ENCODE results near the gene HOXA7.
A peak's percentile ranks its signal among the peaks of the same experiment; 100 is the strongest.

HOXA7 gene

DNA sequence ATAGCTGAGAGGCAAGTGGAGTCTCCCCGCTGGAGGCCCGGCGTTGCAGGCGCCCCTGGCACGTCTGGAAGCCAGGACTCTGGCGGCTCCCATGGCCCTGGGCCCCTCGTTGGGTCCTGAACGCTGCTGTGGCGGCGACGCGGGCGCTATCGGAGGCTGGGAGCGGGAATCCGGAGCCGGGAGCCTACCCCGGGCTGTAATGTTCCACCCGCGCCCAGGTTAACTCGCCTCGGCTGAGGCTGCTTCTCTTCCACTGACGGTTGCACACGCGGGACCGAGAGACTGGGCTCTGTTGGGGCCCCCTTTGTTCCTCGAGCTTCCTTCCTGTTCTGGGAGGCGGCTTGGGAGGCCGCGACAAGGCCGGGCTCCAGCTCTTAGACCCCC lies 11.7 kb downstream of the HOXA7 start:
- no peaks in the 10 kb centered on the region for H3K4me1 ChIP-seq (ENCODE audit: insufficient read depth, insufficient read length)
- no peaks in the 10 kb centered on the region; the same call in 1 of the 2 replicates for H3K9me3 ChIP-seq (ENCODE audit: insufficient read depth, low read length)
- H3K27me3 ChIP-seq (ENCODE audit: insufficient read depth, insufficient read length): peaks cover 99% of the 10 kb centered on the region
- H3K4me3 ChIP-seq (ENCODE audit: insufficient read length, low read depth): no peak overlapping the region
- no peak for DNase-seq (ENCODE audit: low read depth, low spot score)
- no peak for TF ChIP-seq SUZ12 (IDR thresholded peaks at IDR 0.05; ENCODE audit: extremely low read depth, insufficient read depth, insufficient read length)
- no peak for TF ChIP-seq YY1 (IDR thresholded peaks at IDR 0.05; ENCODE audit: insufficient read depth, insufficient read length)
- TF ChIP-seq ZNF274 (IDR thresholded peaks at IDR 0.05; ENCODE audit: low read depth, low read length): no peak
- no peak overlapping the region for H3K9ac ChIP-seq (ENCODE audit: insufficient read length, low read depth)
- H3K36me3 ChIP-seq (ENCODE audit: insufficient read depth, insufficient read length, low read length): no peaks in the 10 kb centered on the region

DNA sequence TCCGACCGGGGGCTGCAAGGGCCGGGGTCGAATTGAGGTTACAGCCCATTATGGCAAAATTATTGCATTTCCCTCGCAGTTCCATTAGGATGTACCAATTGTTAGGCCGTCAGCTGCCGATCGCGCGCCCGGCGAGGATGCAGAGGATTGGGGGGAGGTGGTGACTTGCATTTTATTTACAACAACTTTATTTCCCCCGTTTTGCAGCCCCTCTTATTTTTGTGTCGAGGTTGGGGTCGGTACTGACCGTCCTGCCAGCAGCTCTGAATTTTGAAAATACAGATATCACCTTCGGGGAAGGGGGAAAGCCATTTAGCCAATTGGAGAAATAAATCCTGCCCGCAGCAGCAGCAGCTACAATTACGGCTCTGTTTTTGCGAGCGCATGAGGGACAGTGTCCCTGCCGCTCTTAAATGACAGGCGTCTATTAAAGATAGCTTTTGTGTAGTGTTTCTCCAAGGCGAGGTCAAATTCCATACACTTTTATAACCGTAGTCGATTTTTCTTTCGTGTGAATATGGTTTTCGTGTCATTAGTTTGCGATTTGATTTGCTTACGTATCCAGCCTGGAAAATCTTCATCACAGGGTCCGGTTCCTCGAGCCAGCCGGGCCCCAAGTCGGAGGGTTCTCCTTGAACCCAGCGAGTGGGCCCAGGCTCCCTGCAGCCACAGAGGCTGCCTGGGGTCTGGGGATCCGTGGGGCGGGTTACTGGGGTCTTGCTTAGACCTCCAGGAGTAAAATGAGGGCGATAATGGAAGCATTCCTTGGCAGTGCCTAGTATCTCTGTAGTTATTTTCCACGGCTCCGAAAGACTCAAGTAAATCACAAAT lies 12.3 kb downstream of the HOXA7 start:
- Histone ChIP-seq H3K4me3 (ENCODE audit: insufficient read length, low read depth) (no peak overlapping the region), H3K27me3 (ENCODE audit: insufficient read depth, insufficient read length) (peaks cover 99% of the 10 kb centered on the region), H3K9ac (ENCODE audit: insufficient read length, low read depth) (no peak overlapping the region), H3K9me3 (ENCODE audit: insufficient read depth, low read length) (no peaks in the 10 kb centered on the region; the same call in 1 of the 2 replicates), H3K36me3 (ENCODE audit: insufficient read depth, insufficient read length, low read length) (no peaks in the 10 kb centered on the region), H3K4me1 (ENCODE audit: insufficient read depth, insufficient read length) (no peaks in the 10 kb centered on the region)
- TF ChIP-seq ZNF274 (IDR thresholded peaks at IDR 0.05; ENCODE audit: low read depth, low read length) (no peak), YY1 (IDR thresholded peaks at IDR 0.05; ENCODE audit: insufficient read depth, insufficient read length) (no peak), SUZ12 (IDR thresholded peaks at IDR 0.05; ENCODE audit: extremely low read depth, insufficient read depth, insufficient read length) (no peak)
- no peak for DNase-seq (ENCODE audit: low read depth, low spot score)

- Histone ChIP-seq H3K9me3 (ENCODE audit: insufficient read depth, low read length) (no peaks in the 10 kb centered on the region; the same call in 1 of the 2 replicates), H3K4me3 (ENCODE audit: insufficient read length, low read depth) (peak within 1 kb of the TSS; percentile 48), H3K36me3 (ENCODE audit: insufficient read depth, insufficient read length, low read length) (no peaks in the 10 kb centered on the region), H3K27me3 (ENCODE audit: insufficient read depth, insufficient read length) (peaks cover 99% of the 10 kb centered on the region), H3K4me1 (ENCODE audit: insufficient read depth, insufficient read length) (no peaks in the 10 kb centered on the region), H3K9ac (ENCODE audit: insufficient read length, low read depth) (peak within 1 kb of the TSS; percentile 76)
- DNase-seq (ENCODE audit: low read depth, low spot score): peak; percentile 86
- peak; percentile 77 for TF ChIP-seq SUZ12 (IDR thresholded peaks at IDR 0.05; ENCODE audit: extremely low read depth, insufficient read depth, insufficient read length)
- no peak for TF ChIP-seq YY1 (IDR thresholded peaks at IDR 0.05; ENCODE audit: insufficient read depth, insufficient read length)
- no peak for TF ChIP-seq ZNF274 (IDR thresholded peaks at IDR 0.05; ENCODE audit: low read depth, low read length)
Observed at GRCh38 chr7:27143023-27143949, 13.2 kb downstream of the HOXA7 start, which contains the start of gene HOXA5. TSS of gene HOXA5 (minus strand) at chr7:27143681. CDS start at chr7:27143607, 74 bp downstream.

- H3K4me3 ChIP-seq (ENCODE audit: insufficient read length, low read depth): peak overlapping the region; percentile 48
- TF ChIP-seq YY1 (IDR thresholded peaks at IDR 0.05; ENCODE audit: insufficient read depth, insufficient read length) (no peak), SUZ12 (IDR thresholded peaks at IDR 0.05; ENCODE audit: extremely low read depth, insufficient read depth, insufficient read length) (no peak), ZNF274 (IDR thresholded peaks at IDR 0.05; ENCODE audit: low read depth, low read length) (no peak)
- DNase-seq (ENCODE audit: low read depth, low spot score): no peak
Observed at GRCh38 chr7:27142580-27143022, 13.9 kb downstream of the HOXA7 start.

GRCh38 chr7:27141923-27142579 lies 14.4 kb downstream of the HOXA7 start:
- Histone ChIP-seq H3K4me3 (ENCODE audit: insufficient read length, low read depth) (peak overlapping the region; percentile 48), H3K36me3 (ENCODE audit: insufficient read depth, insufficient read length, low read length) (no peaks in the 10 kb centered on the region), H3K27me3 (ENCODE audit: insufficient read depth, insufficient read length) (peaks cover 99% of the 10 kb centered on the region), H3K9me3 (ENCODE audit: insufficient read depth, low read length) (no peaks in the 10 kb centered on the region), H3K4me1 (ENCODE audit: insufficient read depth, insufficient read length) (no peaks in the 10 kb centered on the region), H3K9ac (ENCODE audit: insufficient read length, low read depth) (peak overlapping the region; percentile 76)
- TF ChIP-seq SUZ12 (IDR thresholded peaks at IDR 0.05; ENCODE audit: extremely low read depth, insufficient read depth, insufficient read length) (peak; percentile 88), ZNF274 (IDR thresholded peaks at IDR 0.05; ENCODE audit: low read depth, low read length) (no peak)
- DNase-seq (ENCODE audit: low read depth, low spot score): peak; percentile 48

More at GRCh38 chr7:27142580-27143022, 13.9 kb downstream of the HOXA7 start:
- H3K9me3 ChIP-seq (ENCODE audit: insufficient read depth, low read length): no peaks in the 10 kb centered on the region; the same call in 1 of the 2 replicates
- H3K36me3 ChIP-seq (ENCODE audit: insufficient read depth, insufficient read length, low read length): no peaks in the 10 kb centered on the region
- no peaks in the 10 kb centered on the region for H3K4me1 ChIP-seq (ENCODE audit: insufficient read depth, insufficient read length)
- H3K9ac ChIP-seq (ENCODE audit: insufficient read length, low read depth): peak overlapping the region; percentile 76
- H3K27me3 ChIP-seq (ENCODE audit: insufficient read depth, insufficient read length): peaks cover 99% of the 10 kb centered on the region

GRCh38 chr7:27141137-27141922 lies 15.1 kb downstream of the HOXA7 start:
- H3K27me3 ChIP-seq (ENCODE audit: insufficient read depth, insufficient read length): peaks cover 99% of the 10 kb centered on the region
- TF ChIP-seq ZNF274 (IDR thresholded peaks at IDR 0.05; ENCODE audit: low read depth, low read length) (no peak), YY1 (IDR thresholded peaks at IDR 0.05; ENCODE audit: insufficient read depth, insufficient read length) (no peak), SUZ12 (IDR thresholded peaks at IDR 0.05; ENCODE audit: extremely low read depth, insufficient read depth, insufficient read length) (no peak)

More at GRCh38 chr7:27141137-27141922, 15.1 kb downstream of the HOXA7 start:
- Histone ChIP-seq H3K4me1 (ENCODE audit: insufficient read depth, insufficient read length) (no peaks in the 10 kb centered on the region), H3K4me3 (ENCODE audit: insufficient read length, low read depth) (no peak overlapping the region), H3K9me3 (ENCODE audit: insufficient read depth, low read length) (no peaks in the 10 kb centered on the region), H3K9ac (ENCODE audit: insufficient read length, low read depth) (no peak overlapping the region), H3K36me3 (ENCODE audit: insufficient read depth, insufficient read length, low read length) (no peaks in the 10 kb centered on the region)
- no peak for DNase-seq (ENCODE audit: low read depth, low spot score)

Measured in NT2/D1 (cell line).